PC-3 (cell line): ENCODE measurements around the gene HPX.
"Not testable (repeated sequence)": the region's sequence is repeated elsewhere in the genome, so short reads cannot be mapped to it uniquely, and the experiment has no call there.

Source experiments
- CTCF ChIP-seq: fragments of 300-600 bp; sonication (generic); conservative IDR thresholded peaks from 2 replicates; pipeline ENCODE4 v1.5.1; 2017; ENCODE audit warnings: antibody characterized with exemption, low read depth, mild to moderate bottlenecking, low read length
- EZH2phosphoT487 ChIP-seq: fragments of 300-600 bp; sonication (generic); IDR thresholded peaks from 2 replicates; pipeline ENCODE4 v1.6.1; 2018; ENCODE audit warnings: mild to moderate bottlenecking, antibody characterized with exemption, low read length, borderline replicate concordance

- not testable (repeated sequence) for TF ChIP-seq EZH2phosphoT487, CTCF
Measured at GRCh38 chr11:6392251-6392650, 48.5 kb downstream of the HPX start.
